Sigmoid colon (tissue), 3 donors: ENCODE measurements around the gene ADCY4.

Source experiments
- POLR2A ChIP-seq, 2 donors: fragments of 450-650 bp; IDR thresholded peaks; one replicate each; pipeline ENCODE4 v1.6.1; 2016; ENCODE audit warnings: antibody characterized with exemption in 2 of 2, mild to moderate bottlenecking in 2 of 2, moderate library complexity in 2 of 2
- TF ChIP-seq, protein P1 (sequence below), 4 experiments: fragments of 450-650 bp in 3 of 4; fragments of 200-600 bp in 1 of 4; IDR thresholded peaks; one replicate each; pipeline ENCODE4 v1.5.1; 2016 to 2019; ENCODE audit warnings: antibody characterized with exemption in 4 of 4, mild to moderate bottlenecking in 3 of 4, moderate library complexity in 2 of 4

DNA sequence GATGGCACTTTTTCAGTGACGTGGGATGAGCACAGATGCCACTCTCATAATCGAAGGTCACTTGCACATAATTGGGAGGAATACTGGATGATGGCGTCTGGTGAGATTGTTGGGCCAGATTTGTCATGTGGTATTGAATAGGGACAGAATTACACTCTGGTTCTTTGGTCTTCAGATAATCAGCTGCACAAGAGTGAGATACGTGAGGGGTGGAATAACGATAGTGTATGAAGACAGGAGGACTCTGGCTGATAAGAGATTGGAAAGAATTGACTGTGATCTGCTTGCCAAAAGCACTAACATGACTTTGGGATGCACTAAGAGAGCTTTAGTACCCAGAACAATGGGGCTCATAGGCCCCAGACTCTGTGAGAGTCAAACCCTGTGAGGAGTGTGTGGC lies 56.4 kb downstream of the ADCY4 start:
- TF ChIP-seq, protein P1, sequence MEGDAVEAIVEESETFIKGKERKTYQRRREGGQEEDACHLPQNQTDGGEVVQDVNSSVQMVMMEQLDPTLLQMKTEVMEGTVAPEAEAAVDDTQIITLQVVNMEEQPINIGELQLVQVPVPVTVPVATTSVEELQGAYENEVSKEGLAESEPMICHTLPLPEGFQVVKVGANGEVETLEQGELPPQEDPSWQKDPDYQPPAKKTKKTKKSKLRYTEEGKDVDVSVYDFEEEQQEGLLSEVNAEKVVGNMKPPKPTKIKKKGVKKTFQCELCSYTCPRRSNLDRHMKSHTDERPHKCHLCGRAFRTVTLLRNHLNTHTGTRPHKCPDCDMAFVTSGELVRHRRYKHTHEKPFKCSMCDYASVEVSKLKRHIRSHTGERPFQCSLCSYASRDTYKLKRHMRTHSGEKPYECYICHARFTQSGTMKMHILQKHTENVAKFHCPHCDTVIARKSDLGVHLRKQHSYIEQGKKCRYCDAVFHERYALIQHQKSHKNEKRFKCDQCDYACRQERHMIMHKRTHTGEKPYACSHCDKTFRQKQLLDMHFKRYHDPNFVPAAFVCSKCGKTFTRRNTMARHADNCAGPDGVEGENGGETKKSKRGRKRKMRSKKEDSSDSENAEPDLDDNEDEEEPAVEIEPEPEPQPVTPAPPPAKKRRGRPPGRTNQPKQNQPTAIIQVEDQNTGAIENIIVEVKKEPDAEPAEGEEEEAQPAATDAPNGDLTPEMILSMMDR (IDR thresholded peaks at IDR 0.05), result no peak
- no peak for TF ChIP-seq POLR2A (IDR thresholded peaks at IDR 0.05)
